Stimulated activated CD4-positive, alpha-beta T cell treated with anti-CD3 and anti-CD28 coated beads, Interleukin-4, amount 100 ng/mL, for 4 hours (primary cell): Measurements from ENCODE around the gene FAM114A1.

Experiments used
- DNase-seq, 2 experiments: peaks; one replicate each; pipeline ENCODE4 v3.0.0-alpha.2; 2020

FAM114A1 gene

GRCh38 chr4:38859501-38859900 lies 8.1 kb upstream of the FAM114A1 start:
- DNase-seq: no peak

DNA sequence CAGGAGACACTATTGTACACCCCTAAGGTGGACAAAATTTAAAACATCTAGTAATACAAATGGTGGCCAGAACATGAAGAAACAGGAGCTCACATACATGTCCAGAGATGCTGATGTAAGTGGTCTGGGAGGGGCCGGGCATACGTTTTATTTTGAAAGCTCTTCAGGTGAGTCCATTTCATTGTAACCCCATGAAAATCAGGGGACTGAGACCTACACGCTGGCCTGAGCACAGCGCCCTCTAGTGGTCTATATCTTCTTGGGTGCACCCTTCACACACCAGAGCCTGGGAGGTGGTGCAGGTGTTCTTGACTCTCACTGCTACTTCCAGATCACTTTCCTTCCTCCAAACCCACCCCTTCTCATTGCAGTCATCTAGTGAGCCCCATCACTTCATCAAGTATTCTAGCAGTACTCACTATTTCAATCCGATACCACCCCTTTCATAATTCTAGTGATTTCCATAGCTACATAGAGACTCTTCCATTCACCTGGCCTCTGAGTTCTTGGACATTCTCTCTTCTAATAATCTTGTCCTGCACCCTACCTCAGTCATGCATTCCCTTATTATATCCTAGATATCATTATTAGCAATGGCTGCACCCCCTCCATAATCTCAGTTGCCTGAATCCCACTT lies 6.7 kb upstream of the FAM114A1 start:
- peak; percentile 44 to 49 for DNase-seq

DNA sequence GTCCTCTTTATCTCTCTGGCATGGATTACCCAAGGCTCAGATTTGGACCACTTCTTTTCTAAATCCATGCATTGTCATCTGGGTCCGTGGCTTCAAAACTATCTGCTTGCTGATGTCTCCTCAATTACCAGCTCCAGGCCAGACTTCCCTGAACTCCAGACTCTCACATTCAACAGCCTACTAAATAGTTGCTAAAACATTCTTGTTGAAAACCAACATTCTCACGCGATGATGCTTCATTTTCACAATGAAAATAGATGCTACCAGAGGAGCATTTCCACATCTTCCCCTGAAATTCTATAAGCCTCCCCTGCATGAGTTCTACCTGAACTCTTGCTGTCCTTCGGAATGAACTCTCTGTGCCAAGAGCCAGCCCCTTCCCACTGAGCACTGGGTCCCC lies 5.8 kb upstream of the FAM114A1 start:
- DNase-seq: no peak

GRCh38 chr4:38865445-38865844 lies 2.2 kb upstream of the FAM114A1 start:
- DNase-seq: peak in 1 of 2 experiments; percentile 21

GRCh38 chr4:38866973-38867477 lies 581 bp upstream of the FAM114A1 start:
- no peak for DNase-seq

GRCh38 chr4:38868059-38868960 lies 704 bp downstream of the FAM114A1 start:
- no peak for DNase-seq

DNA sequence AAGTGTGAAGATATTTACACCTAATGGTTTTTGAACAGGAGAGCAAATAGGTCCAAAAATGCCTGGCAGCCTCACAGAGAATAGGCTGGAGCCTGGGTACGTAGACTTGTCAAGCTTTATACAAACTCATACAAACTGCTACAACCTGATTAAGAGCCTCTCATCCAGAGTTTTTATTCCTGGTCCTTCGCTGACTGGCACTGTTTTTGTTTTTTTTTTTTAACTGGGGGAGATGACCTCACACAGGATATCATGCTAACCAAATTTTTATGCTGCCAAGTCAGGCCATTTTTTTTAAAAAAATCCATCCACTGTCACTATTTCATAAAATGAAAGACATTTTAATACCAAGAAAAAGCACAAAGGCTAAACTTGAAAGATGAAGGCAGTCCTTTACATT lies 1.9 kb downstream of the FAM114A1 start:
- no peak for DNase-seq

DNA sequence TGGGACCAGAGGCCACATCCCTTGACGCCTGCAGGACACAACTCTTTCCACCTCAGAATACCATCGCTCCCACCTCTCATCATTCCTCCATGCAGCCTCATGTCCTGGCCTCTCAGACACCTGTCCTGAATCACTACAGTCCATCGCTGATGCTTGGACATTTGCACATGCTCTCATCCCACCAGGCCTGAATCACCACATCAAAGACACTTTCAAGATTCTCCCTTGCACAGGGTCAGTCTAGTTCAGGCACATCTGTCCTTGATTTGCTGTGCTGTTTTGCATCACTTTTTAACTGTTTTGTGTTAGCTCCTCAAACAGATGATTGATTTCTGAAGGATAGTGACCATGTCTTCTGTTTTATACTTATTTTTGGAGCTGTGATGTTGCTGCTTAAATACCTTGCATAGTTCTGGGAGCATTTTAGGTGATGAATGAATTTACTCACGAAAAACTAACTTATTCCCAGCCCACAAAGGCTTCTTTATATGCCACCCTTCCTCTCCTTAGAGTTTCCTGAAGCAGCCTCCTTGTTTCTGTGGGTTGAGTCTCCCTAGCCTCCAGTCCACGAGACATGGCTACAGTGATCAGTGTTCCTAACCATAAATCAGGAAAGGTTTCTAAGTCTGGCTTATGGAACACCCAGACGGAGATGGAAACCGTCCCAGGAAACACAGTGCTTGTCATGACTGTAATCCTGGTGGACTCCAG lies 2.6 kb downstream of the FAM114A1 start:
- no peak for DNase-seq

DNA sequence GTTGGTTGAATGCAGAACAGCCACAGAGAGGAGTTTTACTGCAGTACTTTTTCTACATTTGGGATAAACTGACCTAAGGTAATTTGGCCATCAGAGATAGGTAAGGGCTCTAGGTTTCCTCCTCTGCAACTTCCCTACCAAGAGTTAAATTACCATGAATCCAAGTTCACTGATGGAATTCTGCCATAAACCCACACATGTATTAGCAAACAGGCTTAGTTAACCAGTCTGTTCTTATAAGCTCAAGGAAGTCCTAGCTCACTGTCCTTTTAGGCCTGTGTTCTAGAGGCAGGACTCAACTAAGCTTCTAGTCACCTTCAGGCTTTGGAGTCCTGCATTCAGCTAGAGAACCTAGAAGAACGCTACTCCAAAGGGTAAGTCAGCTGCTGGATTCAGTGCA lies 4.0 kb downstream of the FAM114A1 start:
- DNase-seq: no peak

DNA sequence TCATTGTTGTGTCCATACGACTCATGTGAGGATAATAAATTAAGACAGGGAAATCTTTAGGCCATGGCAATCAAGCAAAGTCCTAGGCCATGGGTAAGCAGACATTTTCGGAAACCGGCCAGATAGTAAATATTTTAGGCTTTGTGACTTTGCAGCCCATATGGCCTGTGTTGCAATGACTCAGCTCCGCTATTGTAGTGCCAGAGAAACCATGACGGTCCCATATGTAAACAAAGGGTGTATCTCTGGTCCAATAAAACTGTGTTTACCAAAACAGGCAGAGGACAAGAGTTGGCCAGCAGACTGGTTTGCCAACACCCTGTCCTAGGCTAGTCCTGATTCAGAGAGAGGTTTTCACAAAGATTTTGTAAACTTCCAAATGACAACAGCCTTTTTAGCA lies 5.0 kb downstream of the FAM114A1 start:
- DNase-seq: no peak

- DNase-seq: no peak
Observed at GRCh38 chr4:38873290-38873944, 5.8 kb downstream of the FAM114A1 start.

DNA sequence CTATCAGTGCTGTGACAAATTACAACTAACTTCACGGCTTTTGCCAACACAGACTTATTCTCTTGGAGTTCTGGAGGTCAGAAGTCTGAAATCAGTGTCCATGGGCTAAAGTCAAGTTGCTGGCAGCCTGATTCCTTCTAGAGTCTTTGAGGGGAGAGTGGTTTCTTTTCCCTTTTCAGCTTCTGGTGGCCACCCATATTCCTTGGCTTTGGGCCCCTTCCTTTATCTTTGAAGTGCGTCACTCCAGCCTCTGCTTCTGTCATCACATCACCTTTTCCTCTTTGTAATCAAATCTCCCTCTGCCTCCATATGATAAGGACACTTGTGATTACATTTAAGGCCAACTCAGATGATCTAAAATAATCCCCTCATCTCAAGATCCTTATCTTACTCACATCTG lies 9.0 kb downstream of the FAM114A1 start:
- no peak for DNase-seq

- no peak for DNase-seq
Observed at GRCh38 chr4:38884254-38884653, 16.6 kb downstream of the FAM114A1 start.

- DNase-seq: no peak
Observed at GRCh38 chr4:38889143-38889542, 21.5 kb downstream of the FAM114A1 start.

GRCh38 chr4:38891051-38891983 lies 23.7 kb downstream of the FAM114A1 start:
- no peak for DNase-seq

DNA sequence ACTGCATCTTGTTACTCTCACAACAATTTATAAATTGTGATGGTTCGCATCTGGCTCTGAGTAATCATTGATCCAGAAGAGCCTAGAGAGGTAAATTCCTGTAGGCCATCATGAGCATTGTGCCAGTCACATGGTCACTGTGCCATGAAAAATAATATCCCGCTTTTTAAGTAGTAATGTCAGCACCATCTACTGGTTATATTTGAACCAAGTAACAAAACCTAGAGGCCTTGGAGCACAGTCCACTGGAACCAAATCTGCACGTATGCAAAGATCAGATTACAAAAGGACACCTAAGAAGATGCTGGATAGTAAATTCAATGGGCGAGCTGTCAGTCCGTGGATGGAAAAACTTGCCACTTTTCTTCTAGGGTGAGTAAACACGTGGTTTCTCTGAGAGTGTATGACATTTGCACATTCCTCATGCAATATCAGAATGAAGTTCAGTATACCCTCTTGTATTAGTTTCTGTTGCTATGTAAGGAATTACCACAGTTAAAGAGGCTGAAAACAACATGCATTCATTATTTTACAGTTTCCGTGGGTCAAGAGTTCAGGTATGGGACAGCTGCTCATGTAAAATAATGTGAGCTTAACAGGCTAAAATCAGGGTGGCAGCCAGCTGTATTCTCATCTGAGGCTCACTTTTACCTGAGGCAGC lies 26.8 kb downstream of the FAM114A1 start:
- no peak for DNase-seq

DNA sequence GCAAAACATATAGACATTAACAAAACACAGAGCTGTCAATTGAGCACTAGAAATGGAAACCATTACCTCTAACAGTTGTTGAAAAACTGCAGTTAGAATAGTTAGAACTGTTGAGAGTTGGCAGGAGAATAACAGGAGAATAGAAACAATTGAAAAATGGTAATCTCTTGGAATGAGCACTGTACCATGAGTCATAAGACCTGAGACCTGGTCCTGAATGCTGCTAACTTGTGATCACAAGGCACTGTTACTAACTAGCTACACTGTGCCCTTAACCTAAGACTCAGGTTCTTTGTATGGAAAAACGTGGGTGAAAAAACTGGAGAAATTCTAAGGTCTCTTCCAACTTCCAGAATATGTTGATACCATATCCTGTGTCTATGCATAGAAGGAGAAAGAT lies 29.3 kb downstream of the FAM114A1 start:
- no peak for DNase-seq

GRCh38 chr4:38898245-38898644 lies 30.6 kb downstream of the FAM114A1 start:
- no peak for DNase-seq

DNA sequence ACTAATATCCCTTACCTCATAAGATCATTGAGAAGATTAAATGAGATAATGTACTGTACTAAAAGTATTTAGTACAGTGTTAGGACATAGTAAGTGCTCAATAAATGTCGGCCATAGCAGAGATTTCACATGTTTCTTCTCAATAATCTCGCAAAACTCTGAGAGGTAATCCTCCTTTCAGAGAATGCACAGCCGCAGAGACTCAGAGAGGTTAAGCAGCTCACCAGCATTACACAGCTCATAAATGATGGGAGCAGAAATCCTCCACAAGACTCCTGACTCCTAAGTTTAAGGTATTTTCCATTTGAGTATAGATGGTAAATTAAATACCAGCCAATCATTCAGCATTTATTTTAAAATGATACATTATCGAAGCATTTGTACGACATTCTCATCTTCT lies 34.6 kb downstream of the FAM114A1 start:
- DNase-seq: no peak

- DNase-seq: no peak
Observed at GRCh38 chr4:38902695-38903094, 35.1 kb downstream of the FAM114A1 start.

DNA sequence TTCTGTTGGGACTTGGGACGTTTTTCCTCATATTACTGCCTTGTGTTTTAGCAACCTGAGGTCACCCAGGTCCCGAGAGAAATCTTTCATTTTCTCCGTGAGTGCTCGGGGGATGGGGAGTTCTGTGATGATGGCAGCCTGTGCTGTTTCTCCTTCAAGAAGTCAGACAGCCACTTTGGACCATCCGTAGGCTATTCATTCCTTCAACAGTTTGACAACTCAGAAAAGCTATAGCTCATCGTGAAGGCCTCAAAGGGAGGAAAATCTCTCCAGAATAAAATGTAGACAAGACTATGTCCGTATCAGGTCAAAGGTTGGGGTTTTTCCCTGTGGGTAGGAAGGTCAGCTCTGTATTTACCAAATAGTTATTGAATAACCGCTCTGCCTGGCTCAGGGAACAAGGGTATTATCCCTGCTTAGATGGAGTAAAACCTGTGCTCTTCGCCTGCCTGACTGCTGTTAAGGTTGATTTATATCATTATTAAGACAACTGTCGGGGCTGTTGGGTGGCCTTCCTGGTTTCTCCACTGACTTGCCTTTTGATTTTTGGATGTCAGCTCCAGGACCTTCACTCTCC lies 36.6 kb downstream of the FAM114A1 start:
- DNase-seq: no peak
